ENCODE measurements around the gene SYCP2L.

SYCP2L gene

DNA sequence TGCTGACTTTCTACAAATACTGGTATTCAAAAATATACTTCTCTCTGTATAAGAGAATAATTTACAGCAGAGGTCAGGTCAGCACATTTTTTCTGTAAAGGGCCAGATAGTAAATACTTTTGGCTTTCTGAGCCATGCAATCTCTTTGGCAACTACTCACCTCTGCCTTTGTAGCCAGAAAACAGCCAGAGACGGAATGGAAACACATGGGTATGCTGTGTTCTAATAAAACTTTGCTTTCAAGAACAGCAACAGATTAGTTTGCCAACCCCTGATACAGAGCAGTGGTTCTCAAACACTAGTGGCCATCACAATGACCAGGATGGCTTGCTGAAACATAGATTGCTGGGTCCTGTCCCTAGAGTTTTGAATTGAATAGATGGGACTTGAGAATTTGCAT is 46.3 kb downstream of the SYCP2L start:
- DNase-seq (ENCODE audit: extremely low read depth, insufficient read length) = no peak
- Histone ChIP-seq H3K36me3 (ENCODE audit: control insufficient read depth, insufficient read depth, low read length) (no peaks in the 10 kb centered on the region), H3K27me3 (replicated peaks; ENCODE audit: control insufficient read depth, insufficient read depth, low read length) (no peaks in the 10 kb centered on the region; the same call in 1 of the 2 replicates), H3K4me3 (replicated peaks; ENCODE audit: low read depth, low read length) (no peak overlapping the region)
- TF ChIP-seq, protein P1, sequence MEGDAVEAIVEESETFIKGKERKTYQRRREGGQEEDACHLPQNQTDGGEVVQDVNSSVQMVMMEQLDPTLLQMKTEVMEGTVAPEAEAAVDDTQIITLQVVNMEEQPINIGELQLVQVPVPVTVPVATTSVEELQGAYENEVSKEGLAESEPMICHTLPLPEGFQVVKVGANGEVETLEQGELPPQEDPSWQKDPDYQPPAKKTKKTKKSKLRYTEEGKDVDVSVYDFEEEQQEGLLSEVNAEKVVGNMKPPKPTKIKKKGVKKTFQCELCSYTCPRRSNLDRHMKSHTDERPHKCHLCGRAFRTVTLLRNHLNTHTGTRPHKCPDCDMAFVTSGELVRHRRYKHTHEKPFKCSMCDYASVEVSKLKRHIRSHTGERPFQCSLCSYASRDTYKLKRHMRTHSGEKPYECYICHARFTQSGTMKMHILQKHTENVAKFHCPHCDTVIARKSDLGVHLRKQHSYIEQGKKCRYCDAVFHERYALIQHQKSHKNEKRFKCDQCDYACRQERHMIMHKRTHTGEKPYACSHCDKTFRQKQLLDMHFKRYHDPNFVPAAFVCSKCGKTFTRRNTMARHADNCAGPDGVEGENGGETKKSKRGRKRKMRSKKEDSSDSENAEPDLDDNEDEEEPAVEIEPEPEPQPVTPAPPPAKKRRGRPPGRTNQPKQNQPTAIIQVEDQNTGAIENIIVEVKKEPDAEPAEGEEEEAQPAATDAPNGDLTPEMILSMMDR (IDR thresholded peaks at IDR 0.05; ENCODE audit: insufficient read depth, low read length, poor library complexity, severe bottlenecking) = no peak

DNA sequence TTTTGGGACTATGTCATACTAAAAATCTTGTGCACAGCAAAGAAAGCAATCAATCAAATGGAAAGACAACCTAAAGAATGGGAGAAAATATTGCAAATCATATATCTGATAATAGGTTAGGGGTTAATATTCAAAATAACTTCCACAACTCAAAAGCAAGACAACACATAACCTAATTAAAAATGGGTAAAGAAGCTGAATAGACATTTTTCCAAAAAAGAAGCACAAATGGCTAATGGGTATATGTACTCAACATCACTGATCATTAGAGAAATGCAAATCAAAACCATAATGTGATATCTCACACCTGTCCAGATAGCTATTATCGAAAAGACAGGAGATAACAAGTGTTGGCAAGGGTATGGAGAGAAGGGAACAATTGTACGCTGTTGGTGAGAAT is 53.0 kb downstream of the SYCP2L start:
- no peaks in the 10 kb centered on the region for H3K36me3 ChIP-seq (ENCODE audit: control insufficient read depth, insufficient read depth, low read length)
- H3K4me3 ChIP-seq (replicated peaks; ENCODE audit: low read depth, low read length) = no peak overlapping the region
- TF ChIP-seq, protein P1 (IDR thresholded peaks at IDR 0.05; ENCODE audit: insufficient read depth, low read length, poor library complexity, severe bottlenecking) = no peak
- H3K27me3 ChIP-seq (replicated peaks; ENCODE audit: control insufficient read depth, insufficient read depth, low read length) = no peaks in the 10 kb centered on the region
- no peak for DNase-seq (ENCODE audit: extremely low read depth, insufficient read length)

DNA sequence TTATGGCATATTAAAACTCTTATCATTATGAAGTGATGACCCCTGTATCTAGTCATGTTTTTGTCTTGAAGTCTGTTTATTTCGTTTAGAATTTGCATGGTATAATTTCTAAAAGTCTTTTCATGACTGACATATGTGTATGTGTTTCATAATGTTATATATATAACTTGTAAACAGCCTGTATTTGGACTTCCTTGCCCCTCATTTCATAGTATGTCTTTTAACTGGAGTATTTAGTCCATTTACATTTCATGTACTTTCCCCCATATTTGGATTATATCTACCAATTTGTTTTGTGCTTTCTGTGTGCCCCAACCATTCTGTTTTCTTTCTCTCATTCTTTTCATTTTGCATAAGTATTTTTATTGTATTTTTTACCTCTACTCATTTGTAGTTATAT is 59.0 kb downstream of the SYCP2L start:
- H3K27me3 ChIP-seq (replicated peaks; ENCODE audit: control insufficient read depth, insufficient read depth, low read length) = no peaks in the 10 kb centered on the region
- TF ChIP-seq, protein P1 (IDR thresholded peaks at IDR 0.05; ENCODE audit: insufficient read depth, low read length, poor library complexity, severe bottlenecking) = no peak
- no peaks in the 10 kb centered on the region for H3K36me3 ChIP-seq (ENCODE audit: control insufficient read depth, insufficient read depth, low read length)
- no peak overlapping the region for H3K4me3 ChIP-seq (replicated peaks; ENCODE audit: low read depth, low read length)
- no peak for DNase-seq (ENCODE audit: extremely low read depth, insufficient read length)

DNA sequence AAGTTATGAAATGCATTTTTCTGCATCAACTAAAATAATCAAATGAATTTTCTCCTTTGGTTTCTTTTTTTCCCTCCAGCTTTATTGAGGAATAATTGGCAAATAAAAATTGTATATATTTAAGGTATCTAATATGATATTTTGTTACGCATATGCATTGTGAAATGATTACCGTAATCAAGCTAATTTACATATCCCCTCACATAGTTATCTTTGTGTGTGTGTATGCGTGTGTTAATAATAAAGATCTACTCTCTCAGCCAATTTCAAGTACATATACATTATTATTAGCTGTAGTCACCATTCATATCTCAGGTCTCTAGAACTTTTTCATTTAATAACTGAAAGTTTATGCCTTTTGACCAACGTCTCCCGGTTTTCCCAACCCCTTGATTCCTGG is 61.1 kb downstream of the SYCP2L start:
- TF ChIP-seq, protein P1 (IDR thresholded peaks at IDR 0.05; ENCODE audit: insufficient read depth, low read length, poor library complexity, severe bottlenecking) = no peak
- DNase-seq (ENCODE audit: extremely low read depth, insufficient read length) = no peak
- Histone ChIP-seq H3K4me3 (replicated peaks; ENCODE audit: low read depth, low read length) (no peak overlapping the region), H3K27me3 (replicated peaks; ENCODE audit: control insufficient read depth, insufficient read depth, low read length) (no peaks in the 10 kb centered on the region), H3K36me3 (ENCODE audit: control insufficient read depth, insufficient read depth, low read length) (no peaks in the 10 kb centered on the region)

GRCh38 chr6:10949579-10950490 is 63.0 kb downstream of the SYCP2L start:
- DNase-seq (ENCODE audit: extremely low read depth, insufficient read length) = no peak
- TF ChIP-seq, protein P1 (IDR thresholded peaks at IDR 0.05; ENCODE audit: insufficient read depth, low read length, poor library complexity, severe bottlenecking) = no peak
- H3K4me3 ChIP-seq (replicated peaks; ENCODE audit: low read depth, low read length) = no peak overlapping the region
- no peaks in the 10 kb centered on the region for H3K27me3 ChIP-seq (replicated peaks; ENCODE audit: control insufficient read depth, insufficient read depth, low read length)
- no peaks in the 10 kb centered on the region for H3K36me3 ChIP-seq (ENCODE audit: control insufficient read depth, insufficient read depth, low read length)
